ENCODE measurements around the gene CERS3.

Gene CERS3

DNA sequence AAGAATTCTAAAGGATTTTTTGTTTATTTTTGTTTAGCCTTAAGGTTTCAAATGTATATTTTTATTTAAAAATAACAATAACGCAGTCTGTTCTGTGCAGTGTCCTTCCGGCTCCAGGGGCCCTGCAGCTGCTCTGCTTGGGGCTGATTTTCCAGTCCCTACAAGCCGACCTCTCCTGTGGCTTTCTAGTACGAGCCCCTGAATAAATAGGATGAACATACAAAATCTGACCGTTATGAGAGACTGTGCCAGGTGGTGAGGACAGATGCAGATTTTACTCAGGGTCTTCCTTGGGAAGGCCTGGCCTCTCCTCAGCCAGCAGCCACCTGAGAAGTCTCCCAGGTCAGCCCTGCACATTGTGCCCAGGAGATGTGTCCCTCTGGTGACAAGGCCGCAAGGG is 127.8 kb downstream of the CERS3 start:
- Histone ChIP-seq H4K20me1 (ENCODE audit: insufficient read depth, low read length) (no peaks in the 10 kb centered on the region), H3K27me3 (ENCODE audit: insufficient read depth, low read length, poor library complexity) (no peaks in the 10 kb centered on the region), H3K9ac (ENCODE audit: low read depth, low read length) (no peak overlapping the region), H3K36me3 (ENCODE audit: insufficient read depth, low read length) (no peaks in the 10 kb centered on the region), H3K9me3 (ENCODE audit: insufficient read depth, low read length, severe bottlenecking) (no peaks in the 10 kb centered on the region), H3K79me2 (ENCODE audit: insufficient read depth, low read length) (no peaks in the 10 kb centered on the region), H3K4me2 (ENCODE audit: insufficient read depth, low read length) (no peak overlapping the region), H3K4me3 (ENCODE audit: low read depth in 1 of 2, low read length in 2 of 2) (no peak overlapping the region), H3K27ac (ENCODE audit: low read length) (no peak overlapping the region), H2AFZ (ENCODE audit: low read depth, low read length) (no peak overlapping the region), H3K4me1 (ENCODE audit: insufficient read depth, low read length) (no peaks in the 10 kb centered on the region)
- ATAC-seq (ENCODE audit: insufficient read depth, low read depth) (no peak), DNase-seq (no peak)
- TF ChIP-seq, protein P1, sequence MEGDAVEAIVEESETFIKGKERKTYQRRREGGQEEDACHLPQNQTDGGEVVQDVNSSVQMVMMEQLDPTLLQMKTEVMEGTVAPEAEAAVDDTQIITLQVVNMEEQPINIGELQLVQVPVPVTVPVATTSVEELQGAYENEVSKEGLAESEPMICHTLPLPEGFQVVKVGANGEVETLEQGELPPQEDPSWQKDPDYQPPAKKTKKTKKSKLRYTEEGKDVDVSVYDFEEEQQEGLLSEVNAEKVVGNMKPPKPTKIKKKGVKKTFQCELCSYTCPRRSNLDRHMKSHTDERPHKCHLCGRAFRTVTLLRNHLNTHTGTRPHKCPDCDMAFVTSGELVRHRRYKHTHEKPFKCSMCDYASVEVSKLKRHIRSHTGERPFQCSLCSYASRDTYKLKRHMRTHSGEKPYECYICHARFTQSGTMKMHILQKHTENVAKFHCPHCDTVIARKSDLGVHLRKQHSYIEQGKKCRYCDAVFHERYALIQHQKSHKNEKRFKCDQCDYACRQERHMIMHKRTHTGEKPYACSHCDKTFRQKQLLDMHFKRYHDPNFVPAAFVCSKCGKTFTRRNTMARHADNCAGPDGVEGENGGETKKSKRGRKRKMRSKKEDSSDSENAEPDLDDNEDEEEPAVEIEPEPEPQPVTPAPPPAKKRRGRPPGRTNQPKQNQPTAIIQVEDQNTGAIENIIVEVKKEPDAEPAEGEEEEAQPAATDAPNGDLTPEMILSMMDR (IDR thresholded peaks at IDR 0.05; ENCODE audit: borderline replicate concordance, extremely low read depth, low read length, poor library complexity, severe bottlenecking), result no peak
- no peak for TF ChIP-seq EZH2 (IDR thresholded peaks at IDR 0.05; ENCODE audit: borderline replicate concordance, low read depth, low read length, severe bottlenecking)

GRCh38 chr15:100394736-100395440 is 133.9 kb downstream of the CERS3 start:
- H3K36me3 ChIP-seq (ENCODE audit: insufficient read depth, low read length), result no peaks in the 10 kb centered on the region
- H3K4me2 ChIP-seq (ENCODE audit: insufficient read depth, low read length), result no peak overlapping the region
- H3K4me3 ChIP-seq (ENCODE audit: low read depth in 1 of 2, low read length in 2 of 2), result no peak overlapping the region
- no peak overlapping the region for H2AFZ ChIP-seq (ENCODE audit: low read depth, low read length)
- H3K9ac ChIP-seq (ENCODE audit: low read depth, low read length), result no peak overlapping the region
- no peaks in the 10 kb centered on the region for H3K79me2 ChIP-seq (ENCODE audit: insufficient read depth, low read length)
- H3K27ac ChIP-seq (ENCODE audit: low read length), result no peak overlapping the region
- TF ChIP-seq, protein P1 (IDR thresholded peaks at IDR 0.05; ENCODE audit: borderline replicate concordance, extremely low read depth, low read length, poor library complexity, severe bottlenecking), result no peak
- no peak for TF ChIP-seq EZH2 (IDR thresholded peaks at IDR 0.05; ENCODE audit: borderline replicate concordance, low read depth, low read length, severe bottlenecking)
- no peak for DNase-seq
- no peaks in the 10 kb centered on the region for H3K9me3 ChIP-seq (ENCODE audit: insufficient read depth, low read length, severe bottlenecking)
- no peak for ATAC-seq (ENCODE audit: insufficient read depth, low read depth)
- H3K4me1 ChIP-seq (ENCODE audit: insufficient read depth, low read length), result no peaks in the 10 kb centered on the region
- no peaks in the 10 kb centered on the region for H4K20me1 ChIP-seq (ENCODE audit: insufficient read depth, low read length)
- peaks cover 3% of the 10 kb centered on the region for H3K27me3 ChIP-seq (ENCODE audit: insufficient read depth, low read length, poor library complexity)

DNA sequence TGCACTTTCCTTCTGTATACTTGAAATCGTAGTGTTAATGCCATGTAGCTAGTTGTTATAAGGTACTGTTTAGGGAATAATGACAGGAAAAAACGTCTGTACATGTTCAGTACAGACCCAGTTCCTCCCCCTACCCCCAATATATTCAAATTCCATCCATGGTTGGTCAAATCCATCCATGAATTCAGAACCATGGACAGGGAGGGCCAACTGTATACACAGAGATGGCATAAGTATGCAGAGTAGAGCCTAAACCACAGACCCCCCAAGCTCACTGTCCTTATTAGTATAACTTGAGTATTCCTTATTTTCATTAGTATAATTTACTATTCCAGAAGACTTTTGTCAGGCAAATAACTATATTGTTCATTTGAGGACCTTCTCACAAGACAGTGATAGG is 135.7 kb downstream of the CERS3 start:
- Histone ChIP-seq H2AFZ (ENCODE audit: low read depth, low read length) (no peak overlapping the region), H3K4me1 (ENCODE audit: insufficient read depth, low read length) (no peaks in the 10 kb centered on the region), H3K27ac (ENCODE audit: low read length) (no peak overlapping the region), H3K79me2 (ENCODE audit: insufficient read depth, low read length) (no peaks in the 10 kb centered on the region), H3K4me3 (ENCODE audit: low read depth in 1 of 2, low read length in 2 of 2) (no peak overlapping the region), H3K36me3 (ENCODE audit: insufficient read depth, low read length) (no peaks in the 10 kb centered on the region), H3K9ac (ENCODE audit: low read depth, low read length) (no peak overlapping the region), H3K9me3 (ENCODE audit: insufficient read depth, low read length, severe bottlenecking) (no peaks in the 10 kb centered on the region), H3K27me3 (ENCODE audit: insufficient read depth, low read length, poor library complexity) (peaks cover 3% of the 10 kb centered on the region), H4K20me1 (ENCODE audit: insufficient read depth, low read length) (no peaks in the 10 kb centered on the region), H3K4me2 (ENCODE audit: insufficient read depth, low read length) (no peak overlapping the region)
- ATAC-seq (ENCODE audit: insufficient read depth, low read depth) (no peak), DNase-seq (no peak)
- TF ChIP-seq EZH2 (IDR thresholded peaks at IDR 0.05; ENCODE audit: borderline replicate concordance, low read depth, low read length, severe bottlenecking), result no peak
- TF ChIP-seq, protein P1 (IDR thresholded peaks at IDR 0.05; ENCODE audit: borderline replicate concordance, extremely low read depth, low read length, poor library complexity, severe bottlenecking), result no peak

Data from DND-41 (cell line).